ENCODE measurements around the gene ELN. TPM values are rescaled to one million over a fixed set of nuclear protein-coding genes. Genes with fewer than 3 reads are reported as not detected.

The ELN gene
- total RNA-seq, 4 donors from 2014 or later = 4.1 to 427 (median 92.4) TPM

GRCh38 chr7:74037609-74038008, 9.6 kb downstream of the ELN start:
- no peaks in the 10 kb centered on the region for H3K36me3 ChIP-seq
- no peaks in the 10 kb centered on the region for H3K27me3 ChIP-seq
- intact Hi-C loops (cut with DNase I; ENCODE audit: low total_unique reads) = no loop called here
- no peaks in the 10 kb centered on the region for H3K9me3 ChIP-seq
- no peak overlapping the region for H3K4me3 ChIP-seq
- DNase-seq = peak; percentile 43 to 68
- H3K27ac ChIP-seq = peak overlapping the region; percentile 1 to 71
- TF ChIP-seq, protein P1, sequence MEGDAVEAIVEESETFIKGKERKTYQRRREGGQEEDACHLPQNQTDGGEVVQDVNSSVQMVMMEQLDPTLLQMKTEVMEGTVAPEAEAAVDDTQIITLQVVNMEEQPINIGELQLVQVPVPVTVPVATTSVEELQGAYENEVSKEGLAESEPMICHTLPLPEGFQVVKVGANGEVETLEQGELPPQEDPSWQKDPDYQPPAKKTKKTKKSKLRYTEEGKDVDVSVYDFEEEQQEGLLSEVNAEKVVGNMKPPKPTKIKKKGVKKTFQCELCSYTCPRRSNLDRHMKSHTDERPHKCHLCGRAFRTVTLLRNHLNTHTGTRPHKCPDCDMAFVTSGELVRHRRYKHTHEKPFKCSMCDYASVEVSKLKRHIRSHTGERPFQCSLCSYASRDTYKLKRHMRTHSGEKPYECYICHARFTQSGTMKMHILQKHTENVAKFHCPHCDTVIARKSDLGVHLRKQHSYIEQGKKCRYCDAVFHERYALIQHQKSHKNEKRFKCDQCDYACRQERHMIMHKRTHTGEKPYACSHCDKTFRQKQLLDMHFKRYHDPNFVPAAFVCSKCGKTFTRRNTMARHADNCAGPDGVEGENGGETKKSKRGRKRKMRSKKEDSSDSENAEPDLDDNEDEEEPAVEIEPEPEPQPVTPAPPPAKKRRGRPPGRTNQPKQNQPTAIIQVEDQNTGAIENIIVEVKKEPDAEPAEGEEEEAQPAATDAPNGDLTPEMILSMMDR (IDR thresholded peaks at IDR 0.05) = no peak
- TF ChIP-seq POLR2A (IDR thresholded peaks at IDR 0.05) = no peak
- peaks cover 11 to 22% of the 10 kb centered on the region in 2 donors for H3K4me1 ChIP-seq

GRCh38 chr7:74038194-74038961, 10.4 kb downstream of the ELN start:
- Histone ChIP-seq H3K27me3 (no peaks in the 10 kb centered on the region), H3K27ac (peak overlapping the region; percentile 1 to 71), H3K36me3 (no peaks in the 10 kb centered on the region), H3K4me3 (no peak overlapping the region), H3K4me1 (peaks cover 4 to 19% of the 10 kb centered on the region in 2 donors), H3K9me3 (no peaks in the 10 kb centered on the region)
- TF ChIP-seq, protein P1 (IDR thresholded peaks at IDR 0.05) = no peak
- no peak for TF ChIP-seq POLR2A (IDR thresholded peaks at IDR 0.05)
- peak; percentile 74 for DNase-seq
- intact Hi-C loops (cut with DNase I; ENCODE audit: low total_unique reads) = no loop called here

GRCh38 chr7:74039337-74039736, 11.4 kb downstream of the ELN start:
- Histone ChIP-seq H3K36me3 (no peaks in the 10 kb centered on the region), H3K27me3 (no peaks in the 10 kb centered on the region), H3K27ac (peak overlapping the region in 1 of 2 donors; percentile 62), H3K4me1 (peaks cover 4 to 10% of the 10 kb centered on the region in 2 donors), H3K9me3 (no peaks in the 10 kb centered on the region), H3K4me3 (no peak overlapping the region)
- intact Hi-C loops (cut with DNase I; ENCODE audit: low total_unique reads) = no loop called here
- no peak for DNase-seq
- no peak for TF ChIP-seq POLR2A (IDR thresholded peaks at IDR 0.05)
- TF ChIP-seq, protein P1 (IDR thresholded peaks at IDR 0.05) = no peak

DNA sequence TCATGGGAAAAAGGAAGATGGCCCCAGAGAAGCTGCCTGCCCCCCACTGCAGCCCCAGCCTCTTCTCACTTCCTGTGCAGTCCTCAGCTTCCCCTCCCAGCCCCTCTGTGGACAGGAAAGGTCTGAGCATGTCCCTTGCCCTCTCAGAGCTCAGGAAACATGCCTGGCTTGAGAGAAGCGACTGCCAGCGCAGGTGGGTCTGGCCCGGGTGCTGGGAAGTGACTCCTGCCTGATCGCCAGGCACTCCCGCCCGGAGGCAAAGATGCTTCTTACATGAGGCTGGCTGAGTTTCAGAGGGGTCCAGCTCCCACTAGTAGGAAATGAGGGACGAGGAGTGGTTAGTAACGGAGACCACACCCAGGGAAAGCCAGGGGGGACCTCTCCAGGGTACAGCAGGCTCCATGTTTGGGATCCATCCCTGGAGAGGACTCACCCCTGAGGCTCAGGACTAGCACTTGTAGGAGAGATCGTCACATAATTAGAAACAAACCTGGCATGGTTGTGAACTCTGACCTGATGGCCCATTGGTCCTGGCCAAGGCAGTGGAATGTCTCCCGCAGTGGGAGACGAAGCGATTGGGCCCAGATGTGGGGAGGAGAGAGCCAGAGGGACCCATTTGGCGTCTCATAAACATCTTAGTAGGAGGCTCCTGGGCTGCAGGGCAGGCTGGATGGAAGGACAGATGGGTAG, 12.3 kb downstream of the ELN start:
- Histone ChIP-seq H3K4me1 (peaks cover 4 to 6% of the 10 kb centered on the region in 2 donors), H3K27me3 (no peaks in the 10 kb centered on the region), H3K9me3 (no peaks in the 10 kb centered on the region), H3K36me3 (no peaks in the 10 kb centered on the region), H3K27ac (peak overlapping the region in 1 of 2 donors; percentile 62), H3K4me3 (no peak overlapping the region)
- DNase-seq = no peak
- TF ChIP-seq, protein P1 (IDR thresholded peaks at IDR 0.05) = no peak
- no peak for TF ChIP-seq POLR2A (IDR thresholded peaks at IDR 0.05)
- intact Hi-C loops (cut with DNase I; ENCODE audit: low total_unique reads) = no loop called here
